GM18517 (cell line): ENCODE measurements around the gene IKZF5.

Experiments
- ATAC-seq: cut with Tn5 transposase; IDR thresholded peaks from one replicate; pipeline ENCODE4 v1.9.1; 2021; ENCODE audit warnings: mild to moderate bottlenecking, moderate library complexity; ENCODE audit not compliant: unreplicated experiment

The IKZF5 gene

GRCh38 chr10:123008355-123009104, at the start of gene IKZF5, which contains the start of gene ACADSB:
Gene IKZF5, minus strand, starts transcription at chr10:123008795. Its CDS starts 10,170 bp downstream, at chr10:122998625.
Gene ACADSB, plus strand, starts transcription at chr10:123009006. Its CDS starts 24 bp downstream, at chr10:123009030.
- ATAC-seq: peak; percentile 78

- no peak for ATAC-seq
Observed at GRCh38 chr10:123057968-123058367, 49.4 kb upstream of the IKZF5 start.

- ATAC-seq: no peak
Observed at GRCh38 chr10:123045961-123046731, 37.6 kb upstream of the IKZF5 start.

- ATAC-seq: no peak
Observed at GRCh38 chr10:123044391-123044790, 35.8 kb upstream of the IKZF5 start.

GRCh38 chr10:123043409-123043925, 34.9 kb upstream of the IKZF5 start:
- peak; percentile 71 for ATAC-seq

GRCh38 chr10:123042708-123043408, 34.3 kb upstream of the IKZF5 start:
- ATAC-seq: peak; percentile 18

- ATAC-seq: no peak
Observed at GRCh38 chr10:123039632-123039930, 31.0 kb upstream of the IKZF5 start.

- no peak for ATAC-seq
Observed at GRCh38 chr10:123038782-123039631, 30.4 kb upstream of the IKZF5 start.

GRCh38 chr10:123035467-123036086, 27.0 kb upstream of the IKZF5 start:
- no peak for ATAC-seq

- no peak for ATAC-seq
Observed at GRCh38 chr10:123034332-123034731, 25.7 kb upstream of the IKZF5 start.

- ATAC-seq: no peak
Observed at GRCh38 chr10:123031124-123031523, 22.5 kb upstream of the IKZF5 start.

GRCh38 chr10:123027861-123028260, 19.3 kb upstream of the IKZF5 start:
- no peak for ATAC-seq

- ATAC-seq: no peak
Observed at GRCh38 chr10:123026302-123026701, 17.7 kb upstream of the IKZF5 start.

- ATAC-seq: no peak
Observed at GRCh38 chr10:123024540-123024939, 15.9 kb upstream of the IKZF5 start.

- no peak for ATAC-seq
Observed at GRCh38 chr10:123021517-123021916, 12.9 kb upstream of the IKZF5 start.

GRCh38 chr10:123019941-123020703, 11.5 kb upstream of the IKZF5 start:
- ATAC-seq: no peak

- no peak for ATAC-seq
Observed at GRCh38 chr10:123019264-123019663, 10.7 kb upstream of the IKZF5 start.

GRCh38 chr10:123018531-123018930, 9.9 kb upstream of the IKZF5 start:
- ATAC-seq: no peak

- ATAC-seq: no peak
Observed at GRCh38 chr10:123017421-123018165, 9.0 kb upstream of the IKZF5 start.
